Measurements from ENCODE around the gene KCNH1. TPM values are rescaled to one million over a fixed set of nuclear protein-coding genes. Genes with fewer than 3 reads are reported as not detected.

KCNH1 gene
- total and polyA plus RNA-seq, 2 experiments from 2014 or later: 0.03 to 0.17 TPM

GRCh38 chr1:210739627-210740026, 394.3 kb downstream of the KCNH1 start:
- Histone ChIP-seq H3K27ac (no peak overlapping the region), H3K4me3 (no peak overlapping the region), H3K9me3 (ENCODE audit: low read depth) (no peaks in the 10 kb centered on the region), H3K27me3 (peaks cover 9% of the 10 kb centered on the region), H2AFZ (no peak overlapping the region), H4K20me1 (ENCODE audit: insufficient read depth, poor library complexity, severe bottlenecking) (no peaks in the 10 kb centered on the region), H3K4me1 (ENCODE audit: insufficient read depth) (no peaks in the 10 kb centered on the region), H3K9me2 (replicated peaks; ENCODE audit: insufficient read depth) (no peaks in the 10 kb centered on the region), H3K4me2 (no peak overlapping the region), H3K36me3 (replicated peaks; ENCODE audit: insufficient read depth, low read depth) (no peaks in the 10 kb centered on the region), H3K79me2 (no peaks in the 10 kb centered on the region)
- TF ChIP-seq EZH2phosphoT487 (IDR thresholded peaks at IDR 0.05; ENCODE audit: low read depth, severe bottlenecking, unreplicated experiment) (no peak), EZH2 (IDR thresholded peaks at IDR 0.05; ENCODE audit: borderline replicate concordance) (no peak)
- TF ChIP-seq, protein P1, sequence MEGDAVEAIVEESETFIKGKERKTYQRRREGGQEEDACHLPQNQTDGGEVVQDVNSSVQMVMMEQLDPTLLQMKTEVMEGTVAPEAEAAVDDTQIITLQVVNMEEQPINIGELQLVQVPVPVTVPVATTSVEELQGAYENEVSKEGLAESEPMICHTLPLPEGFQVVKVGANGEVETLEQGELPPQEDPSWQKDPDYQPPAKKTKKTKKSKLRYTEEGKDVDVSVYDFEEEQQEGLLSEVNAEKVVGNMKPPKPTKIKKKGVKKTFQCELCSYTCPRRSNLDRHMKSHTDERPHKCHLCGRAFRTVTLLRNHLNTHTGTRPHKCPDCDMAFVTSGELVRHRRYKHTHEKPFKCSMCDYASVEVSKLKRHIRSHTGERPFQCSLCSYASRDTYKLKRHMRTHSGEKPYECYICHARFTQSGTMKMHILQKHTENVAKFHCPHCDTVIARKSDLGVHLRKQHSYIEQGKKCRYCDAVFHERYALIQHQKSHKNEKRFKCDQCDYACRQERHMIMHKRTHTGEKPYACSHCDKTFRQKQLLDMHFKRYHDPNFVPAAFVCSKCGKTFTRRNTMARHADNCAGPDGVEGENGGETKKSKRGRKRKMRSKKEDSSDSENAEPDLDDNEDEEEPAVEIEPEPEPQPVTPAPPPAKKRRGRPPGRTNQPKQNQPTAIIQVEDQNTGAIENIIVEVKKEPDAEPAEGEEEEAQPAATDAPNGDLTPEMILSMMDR (IDR thresholded peaks at IDR 0.05; ENCODE audit: poor library complexity): no peak
- DNase-seq (ENCODE audit: low spot score): no peak
- 56% methylated on average over 1 of the region's 1 CpG for WGBS (ENCODE audit: low lambda C conversion rate, missing lambda C conversion rate)

- H3K9me3 ChIP-seq (ENCODE audit: low read depth): no peaks in the 10 kb centered on the region
- H3K4me3 ChIP-seq: no peak overlapping the region
- no peaks in the 10 kb centered on the region for H3K9me2 ChIP-seq (replicated peaks; ENCODE audit: insufficient read depth)
- peaks cover 9% of the 10 kb centered on the region for H3K27me3 ChIP-seq
- no peak overlapping the region for H3K27ac ChIP-seq
- no peaks in the 10 kb centered on the region for H3K4me1 ChIP-seq (ENCODE audit: insufficient read depth)
- H3K36me3 ChIP-seq (replicated peaks; ENCODE audit: insufficient read depth, low read depth): no peaks in the 10 kb centered on the region
- no peak overlapping the region for H3K4me2 ChIP-seq
- TF ChIP-seq EZH2 (IDR thresholded peaks at IDR 0.05; ENCODE audit: borderline replicate concordance): no peak
- no peak for TF ChIP-seq EZH2phosphoT487 (IDR thresholded peaks at IDR 0.05; ENCODE audit: low read depth, severe bottlenecking, unreplicated experiment)
- TF ChIP-seq, protein P1 (IDR thresholded peaks at IDR 0.05; ENCODE audit: poor library complexity): no peak
- no peaks in the 10 kb centered on the region for H3K79me2 ChIP-seq
- WGBS (ENCODE audit: low lambda C conversion rate, missing lambda C conversion rate): 75% methylated on average over 5 of the region's 5 CpGs
- H2AFZ ChIP-seq: no peak overlapping the region
- no peaks in the 10 kb centered on the region for H4K20me1 ChIP-seq (ENCODE audit: insufficient read depth, poor library complexity, severe bottlenecking)
- no peak for DNase-seq (ENCODE audit: low spot score)
Measured at GRCh38 chr1:210738256-210738655, 395.7 kb downstream of the KCNH1 start.

DNA sequence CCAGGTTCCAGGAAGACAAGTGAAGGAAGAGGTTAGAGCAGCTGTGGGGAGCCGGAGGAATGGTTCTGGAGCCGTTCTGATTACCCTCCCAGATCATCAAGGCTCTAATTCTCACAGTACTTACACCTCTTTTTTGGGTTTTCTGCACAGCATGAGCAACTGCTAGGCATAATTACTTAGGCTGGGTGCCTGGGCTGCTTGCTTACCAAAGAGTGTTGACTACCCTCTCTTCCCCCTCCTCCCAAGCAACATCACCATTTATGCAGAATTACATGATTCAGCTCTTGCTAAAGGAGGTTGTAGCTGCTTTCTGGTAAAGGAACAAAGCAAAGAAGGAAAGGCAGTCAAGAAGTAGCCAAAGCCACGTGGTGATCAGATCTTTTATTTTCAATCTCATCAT, 397.2 kb downstream of the KCNH1 start:
- Histone ChIP-seq H3K4me1 (ENCODE audit: insufficient read depth) (no peaks in the 10 kb centered on the region), H3K27ac (no peak overlapping the region), H3K36me3 (replicated peaks; ENCODE audit: insufficient read depth, low read depth) (no peaks in the 10 kb centered on the region), H3K9me3 (ENCODE audit: low read depth) (no peaks in the 10 kb centered on the region), H3K4me3 (no peak overlapping the region), H2AFZ (no peak overlapping the region), H3K4me2 (no peak overlapping the region), H4K20me1 (ENCODE audit: insufficient read depth, poor library complexity, severe bottlenecking) (no peaks in the 10 kb centered on the region), H3K9me2 (replicated peaks; ENCODE audit: insufficient read depth) (no peaks in the 10 kb centered on the region), H3K79me2 (no peaks in the 10 kb centered on the region), H3K27me3 (peaks cover 9% of the 10 kb centered on the region)
- no peak for TF ChIP-seq EZH2 (IDR thresholded peaks at IDR 0.05; ENCODE audit: borderline replicate concordance)
- TF ChIP-seq EZH2phosphoT487 (IDR thresholded peaks at IDR 0.05; ENCODE audit: low read depth, severe bottlenecking, unreplicated experiment): no peak
- TF ChIP-seq, protein P1 (IDR thresholded peaks at IDR 0.05; ENCODE audit: poor library complexity): no peak
- no peak for DNase-seq (ENCODE audit: low spot score)
- 63% methylated on average over 3 of the region's 3 CpGs for WGBS (ENCODE audit: low lambda C conversion rate, missing lambda C conversion rate)

DNA sequence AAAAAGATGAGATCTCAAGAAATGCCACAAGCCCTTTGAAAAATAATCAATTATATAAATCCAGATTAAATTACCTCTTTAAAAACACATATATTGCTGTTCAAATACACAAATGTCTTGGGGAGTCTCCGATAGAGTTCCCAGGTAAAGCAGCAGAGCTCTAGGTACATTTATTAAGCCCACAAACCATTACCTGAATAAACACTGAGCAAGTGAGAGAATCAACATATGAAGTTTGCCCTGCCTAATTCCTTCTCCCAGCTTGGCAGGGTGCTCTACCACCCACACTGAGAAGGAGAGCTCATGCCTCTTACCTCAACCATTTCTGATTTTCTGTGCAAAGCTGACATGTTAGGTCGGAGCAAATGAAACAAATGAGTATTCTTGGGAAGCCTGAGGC, 402.4 kb downstream of the KCNH1 start:
- 82% methylated on average over 2 of the region's 2 CpGs for WGBS (ENCODE audit: low lambda C conversion rate, missing lambda C conversion rate)
- no peak overlapping the region for H2AFZ ChIP-seq
- TF ChIP-seq EZH2phosphoT487 (IDR thresholded peaks at IDR 0.05; ENCODE audit: low read depth, severe bottlenecking, unreplicated experiment) (no peak), EZH2 (IDR thresholded peaks at IDR 0.05; ENCODE audit: borderline replicate concordance) (no peak)
- TF ChIP-seq, protein P1 (IDR thresholded peaks at IDR 0.05; ENCODE audit: poor library complexity): no peak

More for the DNA sequence above, 402.4 kb downstream of the KCNH1 start:
- Histone ChIP-seq H3K9me2 (replicated peaks; ENCODE audit: insufficient read depth) (no peaks in the 10 kb centered on the region), H3K36me3 (replicated peaks; ENCODE audit: insufficient read depth, low read depth) (no peaks in the 10 kb centered on the region), H3K27ac (no peak overlapping the region), H3K4me2 (no peak overlapping the region), H3K9me3 (ENCODE audit: low read depth) (no peaks in the 10 kb centered on the region), H4K20me1 (ENCODE audit: insufficient read depth, poor library complexity, severe bottlenecking) (no peaks in the 10 kb centered on the region), H3K4me3 (no peak overlapping the region), H3K4me1 (ENCODE audit: insufficient read depth) (no peaks in the 10 kb centered on the region), H3K79me2 (no peaks in the 10 kb centered on the region), H3K27me3 (peaks cover 14% of the 10 kb centered on the region)
- no peak for DNase-seq (ENCODE audit: low spot score)
